H1 (cell line): ENCODE data around the gene NRTN. TPM values are rescaled to one million over a fixed set of nuclear protein-coding genes. Genes with fewer than 3 reads are reported as not detected.
A peak's percentile ranks its signal among the peaks of the same experiment; 100 is the strongest.

Experiments used
- CTCF ChIA-PET: fragments of 300-600 bp; sonication (Branson Sonifier 250); formaldehyde crosslinking; loops from one replicate; lab custom pipeline; 2021; ENCODE audit not compliant: partially characterized antibody; lab: Charles Lee
- POLR2A ChIA-PET: fragments of 300-600 bp; sonication (Branson Sonifier 250); formaldehyde crosslinking; loops from one replicate; lab custom pipeline; 2021; ENCODE audit warnings: inconsistent platforms; ENCODE audit not compliant: partially characterized antibody; lab: Charles Lee
- DNase-seq, 2 experiments: peaks; one replicate each; pipeline versions ENCODE4 v3.0.0 to v3.0.0-alpha.2; 2010 to 2022; ENCODE audit warnings: low spot score in 2 of 2, low read depth in 1 of 2, mixed read lengths in 1 of 2
- FAIRE-seq: peaks from 2 replicates; lab custom pipeline; 2011; peaks lifted over from hg19 to GRCh38; lab: Jason Lieb, UNC
- H2AFZ ChIP-seq: 2 replicates; pipeline ENCODE4 v1.8.1; 2012; ENCODE audit warnings: low read length, inconsistent platforms
- H2AK5ac ChIP-seq: 2 replicates; pipeline ENCODE4 v1.6.1; 2013; ENCODE audit warnings: low read depth, low read length
- H2BK120ac ChIP-seq: replicated peaks from 2 replicates; pipeline ENCODE3; 2013; ENCODE audit warnings: low read depth, low read length, inconsistent platforms
- H2BK12ac ChIP-seq: 2 replicates; pipeline ENCODE4 v1.6.1; 2013; ENCODE audit warnings: low read depth, low read length
- H2BK15ac ChIP-seq: 2 replicates; pipeline ENCODE4 v1.6.1; 2013; ENCODE audit warnings: low read length
- H2BK20ac ChIP-seq: 2 replicates; pipeline ENCODE4 v1.6.1; 2013; ENCODE audit warnings: low read length
- H2BK5ac ChIP-seq: 2 replicates; pipeline ENCODE4 v1.6.1; 2013; ENCODE audit warnings: low read depth, low read length
- H3K14ac ChIP-seq: 2 replicates; pipeline ENCODE4 v1.6.1; 2013; ENCODE audit warnings: inconsistent platforms; ENCODE audit not compliant: insufficient read length
- H3K18ac ChIP-seq: 2 replicates; pipeline ENCODE4 v1.6.1; 2013; ENCODE audit warnings: low read length; ENCODE audit errors: extremely low read depth
- H3K23ac ChIP-seq: 2 replicates; pipeline ENCODE4 v1.6.1; 2013; ENCODE audit warnings: inconsistent platforms; ENCODE audit not compliant: insufficient read length
- H3K23me2 ChIP-seq: 2 replicates; pipeline ENCODE4 v1.6.1; 2013; ENCODE audit warnings: low read depth, low read length
- H3K27ac ChIP-seq: 2 replicates; pipeline ENCODE4 v1.6.1; 2011; ENCODE audit warnings: low read depth, low read length, inconsistent platforms
- H3K27me3 ChIP-seq, 4 experiments: replicated peaks in 1 of 4; 1 replicate in 1 of 4; 2 replicates in 3 of 4; pipeline versions ENCODE4 v1.6.1 to v1.8.1; 2011 to 2013; ENCODE audit warnings: low read length in 3 of 4, mild to moderate bottlenecking in 3 of 4, inconsistent platforms in 2 of 4, mixed read lengths in 2 of 4, moderate library complexity in 1 of 4; ENCODE audit not compliant: control insufficient read depth in 3 of 4, insufficient read depth in 3 of 4; ENCODE audit errors: extremely low read depth in 1 of 4
- H3K36me3 ChIP-seq, 4 experiments: 2 replicates each; pipeline versions ENCODE4 v1.6.1 to v1.8.1; 2011 to 2013; ENCODE audit warnings: mild to moderate bottlenecking in 4 of 4, low read length in 3 of 4, moderate library complexity in 2 of 4, control low read depth in 1 of 4, inconsistent platforms in 1 of 4; ENCODE audit not compliant: insufficient read depth in 4 of 4, control insufficient read depth in 2 of 4
- H3K4ac ChIP-seq: replicated peaks from 2 replicates; pipeline ENCODE3; 2013; ENCODE audit warnings: low read length, low read depth, mixed read lengths, inconsistent platforms; ENCODE audit not compliant: insufficient read length
- H3K4me1 ChIP-seq, 4 experiments: replicated peaks in 1 of 4; 1 replicate in 1 of 4; 2 replicates in 3 of 4; pipeline versions ENCODE4 v1.6.1 to v1.8.1; 2011 to 2013; ENCODE audit warnings: low read length in 3 of 4, inconsistent platforms in 2 of 4, mixed read lengths in 1 of 4; ENCODE audit not compliant: insufficient read depth in 4 of 4, control insufficient read depth in 3 of 4
- H3K4me2 ChIP-seq, 2 experiments: 2 replicates each; pipeline versions ENCODE4 v1.6.1 to v1.8.1; 2011 to 2013; ENCODE audit warnings: low read depth in 2 of 2, low read length in 2 of 2, control low read depth in 1 of 2, inconsistent platforms in 1 of 2, mild to moderate bottlenecking in 1 of 2; ENCODE audit not compliant: insufficient read depth in 1 of 2
- H3K4me3 ChIP-seq, 4 experiments: fragments of 200-600, 300-600 bp in 1 of 4; sonication (generic), shearing (Covaris generic), sonication (Bioruptor Twin) in 1 of 4; 2 replicates each; pipeline versions ENCODE4 v1.5.1 to v1.8.1; 2011 to 2016; ENCODE audit warnings: low read length in 4 of 4, low read depth in 3 of 4, control low read depth in 2 of 4, inconsistent platforms in 2 of 4, mild to moderate bottlenecking in 2 of 4, mixed read lengths in 1 of 4, moderate library complexity in 1 of 4; ENCODE audit not compliant: insufficient read depth in 2 of 4; ENCODE audit errors: extremely low read depth in 1 of 4
- H3K56ac ChIP-seq: replicated peaks from 2 replicates; pipeline ENCODE3; 2013; ENCODE audit warnings: low read depth, mild to moderate bottlenecking, mixed read lengths, low read length, inconsistent platforms; ENCODE audit not compliant: insufficient read length
- H3K79me1 ChIP-seq: 2 replicates; pipeline ENCODE4 v1.6.1; 2013; ENCODE audit warnings: low read depth, low read length, control low read depth
- H3K79me2 ChIP-seq, 2 experiments: 2 replicates each; pipeline versions ENCODE4 v1.6.1 to v1.8.1; 2012 to 2013; ENCODE audit warnings: low read length in 2 of 2, mild to moderate bottlenecking in 2 of 2, inconsistent platforms in 1 of 2; ENCODE audit not compliant: insufficient read depth in 2 of 2, control insufficient read depth in 1 of 2
- H3K9ac ChIP-seq, 4 experiments: replicated peaks in 1 of 4; 1 replicate in 1 of 4; 2 replicates in 3 of 4; pipeline versions ENCODE4 v1.6.1 to v1.8.1; 2011 to 2013; ENCODE audit warnings: low read depth in 3 of 4, low read length in 3 of 4, control low read depth in 2 of 4, mild to moderate bottlenecking in 2 of 4, moderate library complexity in 2 of 4, inconsistent platforms in 1 of 4; ENCODE audit errors: extremely low read depth in 1 of 4
- H3K9me3 ChIP-seq, 2 experiments: 2 replicates each; pipeline versions ENCODE4 v1.6.1 to v1.8.1; 2012 to 2013; ENCODE audit warnings: mild to moderate bottlenecking in 2 of 2, moderate library complexity in 2 of 2, control low read depth in 1 of 2, inconsistent platforms in 1 of 2, low read depth in 1 of 2, low read length in 1 of 2, mixed read lengths in 1 of 2; ENCODE audit not compliant: insufficient read depth in 2 of 2
- H4K20me1 ChIP-seq, 2 experiments: replicated peaks in 1 of 2; 2 replicates each; pipeline versions ENCODE3 to v1.8.1; 2011 to 2013; ENCODE audit warnings: inconsistent platforms in 2 of 2, low read length in 2 of 2, mild to moderate bottlenecking in 1 of 2; ENCODE audit not compliant: insufficient read depth in 2 of 2, control insufficient read depth in 1 of 2
- H4K5ac ChIP-seq: 2 replicates; pipeline ENCODE4 v1.6.1; 2013; ENCODE audit warnings: low read length, low read depth, mixed read lengths, inconsistent platforms; ENCODE audit not compliant: insufficient read length
- H4K8ac ChIP-seq: 2 replicates; pipeline ENCODE4 v1.8.0; 2013; ENCODE audit warnings: mild to moderate bottlenecking, moderate library complexity, low read length, inconsistent platforms; ENCODE audit not compliant: insufficient read depth; ENCODE audit errors: extremely low read depth
- H4K91ac ChIP-seq: replicated peaks from 2 replicates; pipeline ENCODE3; 2013; ENCODE audit warnings: low read length, mixed read lengths, inconsistent platforms; ENCODE audit not compliant: insufficient read length
- GTF2F1 ChIP-seq: IDR thresholded peaks from 2 replicates; pipeline ENCODE4 v1.6.1; 2012; ENCODE audit warnings: low read depth, low read length, improper control_type of control experiment, borderline replicate concordance
- WGBS, 2 experiments: shearing (Covaris generic) in 1 of 2; methylation state at CpG; one replicate each; pipeline versions ENCODE4 v1.1.6 to v1.1.7; 2013 to 2015; ENCODE audit warnings: low lambda C conversion rate in 2 of 2, mixed read lengths in 2 of 2, inconsistent platforms in 1 of 2, low coverage in 1 of 2, missing lambda C conversion rate in 1 of 2; ENCODE audit not compliant: insufficient replicate concordance in 2 of 2, insufficient coverage in 1 of 2, insufficient read length in 1 of 2; ENCODE audit errors: extremely low coverage in 1 of 2, missing lambda C conversion rate in 1 of 2; 5-methylcytosine and 5-hydroxymethylcytosine counted together
- polyA plus RNA-seq, 7 experiments: library from polyadenylated mRNA; depleted of rRNA in 3 of 7; stranded (reverse) in 5 of 7; unstranded in 2 of 7; fragments of >200 nt in 5 of 7; fragments of 200-250 nt in 2 of 7; gene quantifications; 1 replicate in 5 of 7; 2 replicates in 1 of 7; 4 replicates in 1 of 7; pipeline versions ENCODE4 v1.2.1 to v1.2.3, GENCODE V29; 2011 to 2013; ENCODE audit warnings: missing spikeins in 2 of 7, mixed read lengths in 2 of 7
- total RNA-seq: library from RNA; stranded (reverse); fragmentation: NEBNext Ultra II Directional; extraction: Animal tissue kit (Norgen Biotek cat#: 25700); gene quantifications from 2 replicates; pipeline ENCODE4 v1.2.1, GENCODE V29; 2021

NRTN gene
- total and polyA plus RNA-seq, 2 of the 8 experiments (the other 6 are each of a cell fraction or from before 2014, with no cell fraction given) = 3.9 to 5.3 TPM

DNA sequence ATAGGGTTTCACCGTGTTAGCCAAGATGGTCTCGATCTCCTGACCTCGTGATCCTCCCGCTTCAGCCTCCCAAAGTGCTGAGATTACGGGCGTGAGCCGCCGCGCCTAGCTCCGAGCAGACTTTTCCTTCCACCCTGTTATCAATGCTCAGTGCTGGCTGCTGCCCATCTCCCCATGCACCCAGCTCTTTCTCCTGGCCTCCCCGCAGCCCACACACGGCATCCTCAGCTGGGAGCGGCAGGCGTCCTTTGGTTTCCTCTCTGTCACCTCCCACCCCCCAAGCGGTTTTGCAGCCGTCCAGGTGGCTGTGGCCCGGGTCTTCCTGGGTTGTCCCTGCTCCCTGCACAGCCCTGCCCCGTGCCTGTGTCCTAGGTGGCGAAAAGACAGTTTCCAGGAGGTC is 32.5 kb upstream of the NRTN start:
- H4K91ac ChIP-seq = peak overlapping the region; percentile 3
- peak overlapping the region; percentile 45; the same call in 1 of the 2 replicates for H4K8ac ChIP-seq
- no peak overlapping the region; the same call in 1 of the 2 replicates for H2BK20ac ChIP-seq
- H3K27me3 ChIP-seq = no peaks in the 10 kb centered on the region; a peak in 2 of 7 replicates
- H3K14ac ChIP-seq = no peak overlapping the region
- no peak overlapping the region for H3K4me2 ChIP-seq
- H3K9me3 ChIP-seq = no peaks in the 10 kb centered on the region; a peak in 1 of 4 replicates
- H3K9ac ChIP-seq = no peak overlapping the region
- ChIA-PET POLR2A (interaction anchor here (0.8 to 5.4 kb wide), 5 partner anchors 18 to 131 kb away, joined by 3 to 24 read pairs (median 11); partner anchors contain the start of genes CATSPERD, DUS3L, LONP1 and NDUFA11), CTCF (interaction anchor here (0.6 to 4.7 kb wide), 6 partner anchors 22 to 245 kb away, joined by 3 to 19 read pairs (median 4); partner anchors contain the start of genes CATSPERD and NRTN)
- no peaks in the 10 kb centered on the region for H3K36me3 ChIP-seq
- no peak overlapping the region; the same call in 1 of the 2 replicates for H2BK5ac ChIP-seq
- no peak overlapping the region for H2BK12ac ChIP-seq
- no peak overlapping the region for H2AK5ac ChIP-seq
- no peak overlapping the region for H2BK120ac ChIP-seq
- no peak for FAIRE-seq
- H4K20me1 ChIP-seq = peaks cover 0 to 1% of the 10 kb centered on the region in 2 experiments
- peak overlapping the region; percentile 50; the same call in 1 of the 2 replicates for H2AFZ ChIP-seq
- no peak overlapping the region for H3K4me3 ChIP-seq
- H3K56ac ChIP-seq = no peak overlapping the region
- H3K79me2 ChIP-seq = no peaks in the 10 kb centered on the region
- H4K5ac ChIP-seq = no peak overlapping the region
- DNase-seq = no peak
- TF ChIP-seq GTF2F1 = no peak
- H2BK15ac ChIP-seq = 0 out of 2 replicates have a peak overlapping the region, but pooled peaks have one; percentile 81
- no peak overlapping the region for H3K27ac ChIP-seq
- H3K4me1 ChIP-seq = no peaks in the 10 kb centered on the region
- WGBS, 2 experiments = 94% methylated on average over 19 of the region's 19 CpGs; no CpG with 5 or more reads in 1 of the 2 experiments
- no peak overlapping the region for H3K4ac ChIP-seq
- H3K23ac ChIP-seq = no peak overlapping the region
- no peak overlapping the region for H3K18ac ChIP-seq
- no peaks in the 10 kb centered on the region for H3K23me2 ChIP-seq
- H3K79me1 ChIP-seq = no peaks in the 10 kb centered on the region
